HepG2 (cell line): ENCODE measurements around the gene CSNK1D. TPM values are rescaled to one million over a fixed set of nuclear protein-coding genes. Genes with fewer than 3 reads are reported as not detected.

Experiments used
- ATAC-seq: fragments of 200-7000 bp; cut with Tn5 transposase; 3 replicates; pipeline ENCODE4 v1.9.1; 2020; ENCODE audit warnings: mild to moderate bottlenecking, moderate library complexity
- BruUV-seq: library from RNA; stranded (reverse); fragments of 400-500 nt; replicated peaks from 2 replicates; lab custom pipeline; 2021; lab: Mats Ljungman, UMichigan
- CTCF ChIA-PET: fragments of 300-600 bp; formaldehyde crosslinking; extraction: SDS; loops from one replicate; lab custom pipeline; 2021; ENCODE audit warnings: low total read pairs, inconsistent platforms, low intra/inter-chr PET ratio; lab: Yijun Ruan, JAX
- POLR2A ChIA-PET: fragments of 350-600 bp; sonication (Branson Sonifier 250); formaldehyde crosslinking; loops from one replicate; lab custom pipeline; 2020; ENCODE audit warnings: antibody characterized with exemption, inconsistent platforms; lab: Yijun Ruan, JAX
- DNase-seq: peaks from one replicate; pipeline ENCODE4 v3.0.0-alpha.2; 2015; ENCODE audit warnings: low spot score
- FAIRE-seq: peaks from 3 replicates; lab custom pipeline; 2011; peaks lifted over from hg19 to GRCh38; lab: Jason Lieb, UNC
- H2AFZ ChIP-seq: one replicate; pipeline ENCODE4 v1.6.1; 2011; ENCODE audit warnings: low read length, inconsistent platforms
- H3K27ac ChIP-seq: fragments of 300-600 bp; 3 replicates; pipeline ENCODE4 v1.8.0; 2011; ENCODE audit warnings: mixed run types, mild to moderate bottlenecking, mixed read lengths, low read length, inconsistent platforms; ENCODE audit not compliant: insufficient read depth; ENCODE audit errors: extremely low read length
- H3K27me3 ChIP-seq, 2 experiments: fragments of 200-600 bp in 1 of 2; 2 replicates in 1 of 2; 3 replicates in 1 of 2; pipeline versions ENCODE4 v1.6.0 to v1.8.0; 2011; ENCODE audit warnings: low read length in 2 of 2, mild to moderate bottlenecking in 2 of 2, moderate library complexity in 2 of 2, inconsistent platforms in 1 of 2; ENCODE audit not compliant: insufficient read depth in 2 of 2, control insufficient read depth in 1 of 2
- H3K36me3 ChIP-seq, 2 experiments: fragments of 200-600 bp in 1 of 2; replicated peaks in 1 of 2; 2 replicates in 1 of 2; 3 replicates in 1 of 2; pipeline versions ENCODE4 v1.5.1 to v1.8.0; 2011; ENCODE audit warnings: low read length in 2 of 2, inconsistent platforms in 1 of 2; ENCODE audit not compliant: insufficient read depth in 2 of 2, control insufficient read depth in 1 of 2
- H3K4me1 ChIP-seq: 2 replicates; pipeline ENCODE4 v1.5.1; 2012; ENCODE audit warnings: low read length, inconsistent platforms; ENCODE audit not compliant: insufficient read depth
- H3K4me2 ChIP-seq: 2 replicates; pipeline ENCODE4 v1.6.0; 2011; ENCODE audit warnings: low read depth, low read length, inconsistent platforms
- H3K4me3 ChIP-seq, 3 experiments: fragments of 200-600 bp in 1 of 3; sonication (generic), shearing (Covaris generic) in 1 of 3; replicated peaks in 1 of 3; 2 replicates each; pipeline ENCODE4 v1.5.1; 2011 to 2016; ENCODE audit warnings: low read length in 3 of 3, inconsistent platforms in 2 of 3, low read depth in 2 of 3, mild to moderate bottlenecking in 2 of 3, control low read depth in 1 of 3, mixed read lengths in 1 of 3; ENCODE audit not compliant: insufficient read depth in 1 of 3
- H3K79me2 ChIP-seq: one replicate; pipeline ENCODE4 v1.6.1; 2011; ENCODE audit warnings: low read length, inconsistent platforms; ENCODE audit not compliant: insufficient read depth
- H3K9ac ChIP-seq: 2 replicates; pipeline ENCODE4 v1.6.0; 2011; ENCODE audit warnings: mild to moderate bottlenecking, low read depth, low read length, inconsistent platforms; ENCODE audit not compliant: insufficient read depth
- H3K9me3 ChIP-seq: 2 replicates; pipeline ENCODE4 v1.5.1; 2012; ENCODE audit warnings: mild to moderate bottlenecking, low read length
- H4K20me1 ChIP-seq: 2 replicates; pipeline ENCODE4 v1.6.0; 2011; ENCODE audit warnings: inconsistent platforms, mild to moderate bottlenecking, low read length, moderate library complexity; ENCODE audit not compliant: insufficient read depth
- ARID2 ChIP-seq: sonication (generic); formaldehyde crosslinking; IDR thresholded peaks from 2 replicates; pipeline ENCODE4 v1.8.1; 2022; ENCODE audit warnings: mild to moderate bottlenecking, missing genetic modification reagents, borderline replicate concordance
- ASH2L ChIP-seq: fragments of 300-600, 200-600 bp; sonication (generic); IDR thresholded peaks from 2 replicates; pipeline ENCODE4 v1.7.0; 2017; ENCODE audit warnings: low read depth, mild to moderate bottlenecking, moderate library complexity, mixed read lengths, low read length; ENCODE audit not compliant: insufficient read length
- HNRNPK ChIP-seq: fragments of 200-400 bp; formaldehyde crosslinking; IDR thresholded peaks from 2 replicates; pipeline ENCODE4 v1.6.1; 2018; ENCODE audit warnings: low read length, low read depth, moderate library complexity, mild to moderate bottlenecking; ENCODE audit not compliant: poor library complexity, severe bottlenecking
- KLF12 ChIP-seq: sonication (generic); formaldehyde crosslinking; IDR thresholded peaks from 2 replicates; pipeline ENCODE4 v1.4.0; 2020; ENCODE audit warnings: missing genetic modification reagents, borderline replicate concordance
- RBFOX2 ChIP-seq: fragments of 200-400 bp; formaldehyde crosslinking; IDR thresholded peaks from 2 replicates; pipeline ENCODE4 v1.6.1; 2017; ENCODE audit warnings: low read depth, mild to moderate bottlenecking, low read length
- SMYD3 ChIP-seq: sonication (generic); formaldehyde crosslinking; IDR thresholded peaks from 2 replicates; pipeline ENCODE4 v1.8.1; 2023; ENCODE audit warnings: mild to moderate bottlenecking, missing genetic modification reagents
- TARDBP ChIP-seq: sonication (generic); formaldehyde crosslinking; IDR thresholded peaks from 2 replicates; pipeline ENCODE4 v1.8.0; 2022; ENCODE audit warnings: mild to moderate bottlenecking, missing genetic modification reagents
- TOPORS ChIP-seq: sonication (generic); formaldehyde crosslinking; IDR thresholded peaks from 2 replicates; pipeline ENCODE4 v1.8.0; 2023; ENCODE audit warnings: mild to moderate bottlenecking, missing genetic modification reagents
- YEATS4 ChIP-seq: sonication (generic); formaldehyde crosslinking; IDR thresholded peaks from 2 replicates; pipeline ENCODE4 v1.4.0; 2020; ENCODE audit warnings: missing genetic modification reagents, borderline replicate concordance
- ZC3H13 ChIP-seq: sonication (generic); formaldehyde crosslinking; IDR thresholded peaks from 2 replicates; pipeline ENCODE4 v1.8.1; 2023; ENCODE audit warnings: mild to moderate bottlenecking, missing genetic modification reagents, moderate library complexity
- ZNF101 ChIP-seq: sonication (generic); formaldehyde crosslinking; IDR thresholded peaks from 2 replicates; pipeline ENCODE4 v1.4.0; 2020; ENCODE audit warnings: mild to moderate bottlenecking, low read depth, missing genetic modification reagents, borderline replicate concordance
- ZNF354B ChIP-seq: sonication (generic); formaldehyde crosslinking; IDR thresholded peaks from 2 replicates; pipeline ENCODE4 v1.8.0; 2022; ENCODE audit warnings: mild to moderate bottlenecking, missing genetic modification reagents
- ZNF484 ChIP-seq: sonication (generic); formaldehyde crosslinking; IDR thresholded peaks from 2 replicates; pipeline ENCODE4 v1.5.1; 2020; ENCODE audit warnings: mild to moderate bottlenecking, low read depth, missing genetic modification reagents, borderline replicate concordance
- ZNF572 ChIP-seq: sonication (generic); formaldehyde crosslinking; IDR thresholded peaks from 2 replicates; pipeline ENCODE4 v1.5.1; 2020; ENCODE audit warnings: mild to moderate bottlenecking, missing genetic modification reagents
- ZNF678 ChIP-seq: sonication (generic); formaldehyde crosslinking; IDR thresholded peaks from 2 replicates; pipeline ENCODE4 v1.4.0; 2020; ENCODE audit warnings: mild to moderate bottlenecking, missing genetic modification reagents
- ZNF788 ChIP-seq: sonication (generic); formaldehyde crosslinking; IDR thresholded peaks from 2 replicates; pipeline ENCODE4 v1.5.0; 2020; ENCODE audit warnings: mild to moderate bottlenecking, missing genetic modification reagents, borderline replicate concordance
- WGBS: methylation state at CpG from one replicate; pipeline ENCODE4 v1.1.6; 2017; ENCODE audit warnings: low lambda C conversion rate; 5-methylcytosine and 5-hydroxymethylcytosine counted together
- in situ Hi-C: cut with HindIII; loops from 2 replicates; pipeline ENCODE4 v1.10.0; 2017; ENCODE audit warnings: low pct_unique_long_range_greater_than_20kb; ENCODE audit not compliant: extremely low pct_ligation_motif_present
- intact Hi-C: fragments of 100-400 bp; cut with micrococcal nuclease; formaldehyde crosslinking; loops from one replicate; pipeline ENCODE4 v1.10.0; 2022; ENCODE audit not compliant: unreplicated experiment
- polyA plus RNA-seq, 8 experiments: library from polyadenylated mRNA; depleted of rRNA in 3 of 8; stranded (reverse) in 7 of 8; unstranded in 1 of 8; fragments of >200 nt; fragmentation: Illumina TruSeq in 4 of 8; extraction: Trizol in 4 of 8; gene quantifications; 2 replicates each; pipeline versions ENCODE4 v1.2.1 to v1.2.3, GENCODE V29; 2011 to 2016; ENCODE audit warnings: low read depth in 4 of 8, missing spikeins in 1 of 8, mixed read lengths in 1 of 8; ENCODE audit not compliant: insufficient read depth in 1 of 8
- total RNA-seq, 5 experiments: library from RNA; depleted of rRNA; stranded (reverse); fragments of >200 nt; fragmentation: Illumina TruSeq; extraction: Trizol; gene quantifications; 2 replicates each; pipeline ENCODE4 v1.2.3, GENCODE V29; 2016; ENCODE audit warnings: low read depth in 1 of 5
- TF ChIP-seq, protein P1 (sequence below): sonication (generic); formaldehyde crosslinking; IDR thresholded peaks from 2 replicates; pipeline ENCODE4 v1.4.0; 2020; ENCODE audit warnings: missing genetic modification reagents, mild to moderate bottlenecking, borderline replicate concordance
- TF ChIP-seq, protein P2 (sequence below): sonication (generic); formaldehyde crosslinking; IDR thresholded peaks from 2 replicates; pipeline ENCODE4 v1.8.1; 2023; ENCODE audit warnings: mild to moderate bottlenecking, moderate library complexity, missing genetic modification reagents
- TF ChIP-seq, protein P3 (sequence below): sonication (generic); formaldehyde crosslinking; IDR thresholded peaks from 2 replicates; pipeline ENCODE4 v1.8.0; 2022; ENCODE audit warnings: mild to moderate bottlenecking, missing genetic modification reagents, moderate library complexity

The CSNK1D gene
- total and polyA plus RNA-seq, 2 of the 13 experiments (the other 11 are each of a cell fraction or from before 2014, with no cell fraction given) = 31.5 to 128 TPM

DNA sequence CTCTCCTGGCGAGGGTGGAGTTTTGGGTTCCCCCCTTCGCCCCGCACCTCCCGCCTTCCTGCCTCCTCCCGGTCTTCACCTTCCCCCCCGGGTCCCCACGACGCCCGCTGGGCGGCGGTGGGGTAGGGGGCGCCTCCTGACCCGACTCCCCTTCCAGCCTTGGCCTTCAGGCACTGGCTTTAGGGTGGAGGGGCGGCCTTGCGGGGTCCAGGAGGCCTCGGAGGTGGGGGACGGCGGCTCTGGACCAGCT, 42.3 kb downstream of the CSNK1D start:
- no peaks in the 10 kb centered on the region for H3K9me3 ChIP-seq
- ATAC-seq (peak; percentile 0), DNase-seq (no peak), FAIRE-seq (no peak)
- no TSS peak for BruUV-seq
- H2AFZ ChIP-seq = no peak overlapping the region
- peak overlapping the region; percentile 84 for H3K27ac ChIP-seq
- POLR2A ChIA-PET = interaction anchor here (1.1 to 5.0 kb wide), 15 partner anchors 10 to 194 kb away, joined by 3 to 117 read pairs (median 5); partner anchors contain the start of genes CCDC57, CD7, CSNK1D and DCXR
- peaks cover 16 to 18% of the 10 kb centered on the region in 2 experiments; a peak in 3 of 5 replicates for H3K36me3 ChIP-seq
- CTCF ChIA-PET = interaction anchor here (1.9 kb wide), 1 partner anchor 26 kb away, joined by 6 read pairs; no protein-coding TSS in a partner anchor
- peak overlapping the region; percentile 75 to 99 (median 97) for H3K4me3 ChIP-seq
- in situ Hi-C loops = no loop called here
- WGBS = no CpG with 5 or more reads among the region's 18 CpGs
- peaks cover 69% of the 10 kb centered on the region for H3K79me2 ChIP-seq
- no peaks in the 10 kb centered on the region; a peak in 1 of 5 replicates for H3K27me3 ChIP-seq
- H3K4me2 ChIP-seq = peak overlapping the region; percentile 87
- H3K4me1 ChIP-seq = peaks cover 75% of the 10 kb centered on the region
- peaks cover 67% of the 10 kb centered on the region for H4K20me1 ChIP-seq
- peak overlapping the region; percentile 91 for H3K9ac ChIP-seq
- intact Hi-C loops = loop anchor here (2.0 to 10.0 kb wide), 2 partner anchors 14 to 126 kb away; no protein-coding TSS in a partner anchor
- 0 out of 2 replicates have a peak, but pooled peaks have one; percentile 6 for TF ChIP-seq TOPORS
- peak; percentile 4; the same call in 1 of the 2 replicates for TF ChIP-seq TARDBP (CRISPR knock-in tag)
- peak; percentile 1 for TF ChIP-seq HNRNPK
- peak; percentile 84 for TF ChIP-seq RBFOX2
- TF ChIP-seq ZC3H13 (CRISPR knock-in tag) = peak; percentile 15
- TF ChIP-seq SMYD3 (CRISPR knock-in tag) = peak; percentile 14; the same call in 1 of the 2 replicates
- no peak for TF ChIP-seq KLF12 (CRISPR knock-in tag)
- TF ChIP-seq, protein P1, sequence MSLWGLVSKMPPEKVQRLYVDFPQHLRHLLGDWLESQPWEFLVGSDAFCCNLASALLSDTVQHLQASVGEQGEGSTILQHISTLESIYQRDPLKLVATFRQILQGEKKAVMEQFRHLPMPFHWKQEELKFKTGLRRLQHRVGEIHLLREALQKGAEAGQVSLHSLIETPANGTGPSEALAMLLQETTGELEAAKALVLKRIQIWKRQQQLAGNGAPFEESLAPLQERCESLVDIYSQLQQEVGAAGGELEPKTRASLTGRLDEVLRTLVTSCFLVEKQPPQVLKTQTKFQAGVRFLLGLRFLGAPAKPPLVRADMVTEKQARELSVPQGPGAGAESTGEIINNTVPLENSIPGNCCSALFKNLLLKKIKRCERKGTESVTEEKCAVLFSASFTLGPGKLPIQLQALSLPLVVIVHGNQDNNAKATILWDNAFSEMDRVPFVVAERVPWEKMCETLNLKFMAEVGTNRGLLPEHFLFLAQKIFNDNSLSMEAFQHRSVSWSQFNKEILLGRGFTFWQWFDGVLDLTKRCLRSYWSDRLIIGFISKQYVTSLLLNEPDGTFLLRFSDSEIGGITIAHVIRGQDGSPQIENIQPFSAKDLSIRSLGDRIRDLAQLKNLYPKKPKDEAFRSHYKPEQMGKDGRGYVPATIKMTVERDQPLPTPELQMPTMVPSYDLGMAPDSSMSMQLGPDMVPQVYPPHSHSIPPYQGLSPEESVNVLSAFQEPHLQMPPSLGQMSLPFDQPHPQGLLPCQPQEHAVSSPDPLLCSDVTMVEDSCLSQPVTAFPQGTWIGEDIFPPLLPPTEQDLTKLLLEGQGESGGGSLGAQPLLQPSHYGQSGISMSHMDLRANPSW = no peak
- TF ChIP-seq ZNF572 (CRISPR knock-in tag) = peak; percentile 88; the same call in 1 of the 2 replicates
- TF ChIP-seq ZNF788 (CRISPR knock-in tag) = no peak
- TF ChIP-seq, protein P2, sequence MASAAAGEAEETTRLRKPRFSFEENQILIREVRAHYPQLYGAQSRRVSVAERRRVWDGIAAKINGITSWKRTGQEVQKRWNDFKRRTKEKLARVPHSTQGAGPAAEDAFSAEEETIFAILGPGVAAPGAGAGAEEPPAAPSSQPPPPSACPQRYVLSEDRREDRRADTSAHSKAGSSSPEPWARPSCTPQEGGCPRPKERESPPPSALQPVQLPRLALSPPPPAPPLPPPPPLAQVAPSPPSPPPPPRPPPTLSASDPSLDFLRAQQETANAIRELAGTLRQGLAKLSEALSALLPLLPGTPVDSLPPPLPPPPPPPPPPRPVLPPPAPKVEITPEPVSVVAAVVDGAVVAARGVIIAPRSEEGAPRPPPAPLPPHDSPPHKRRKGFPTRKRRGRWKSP (CRISPR knock-in tag) = no peak
- 0 out of 2 replicates have a peak, but pooled peaks have one; percentile 8 for TF ChIP-seq ZNF354B (CRISPR knock-in tag)
- TF ChIP-seq ZNF678 (CRISPR knock-in tag) = no peak
- peak; percentile 56; the same call in 1 of the 2 replicates for TF ChIP-seq ZNF484 (CRISPR knock-in tag)
- TF ChIP-seq ARID2 (CRISPR knock-in tag) = peak; percentile 45; the same call in 1 of the 2 replicates
- TF ChIP-seq, protein P3, sequence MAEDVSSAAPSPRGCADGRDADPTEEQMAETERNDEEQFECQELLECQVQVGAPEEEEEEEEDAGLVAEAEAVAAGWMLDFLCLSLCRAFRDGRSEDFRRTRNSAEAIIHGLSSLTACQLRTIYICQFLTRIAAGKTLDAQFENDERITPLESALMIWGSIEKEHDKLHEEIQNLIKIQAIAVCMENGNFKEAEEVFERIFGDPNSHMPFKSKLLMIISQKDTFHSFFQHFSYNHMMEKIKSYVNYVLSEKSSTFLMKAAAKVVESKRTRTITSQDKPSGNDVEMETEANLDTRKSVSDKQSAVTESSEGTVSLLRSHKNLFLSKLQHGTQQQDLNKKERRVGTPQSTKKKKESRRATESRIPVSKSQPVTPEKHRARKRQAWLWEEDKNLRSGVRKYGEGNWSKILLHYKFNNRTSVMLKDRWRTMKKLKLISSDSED (CRISPR knock-in tag) = no peak
- no peak for TF ChIP-seq ZNF101 (CRISPR knock-in tag)
- no peak for TF ChIP-seq YEATS4 (CRISPR knock-in tag)
- TF ChIP-seq ASH2L = peak; percentile 16
